GM12878 (cell line): ENCODE measurements around the gene FBXL14. TPM values are rescaled to one million over a fixed set of nuclear protein-coding genes. Genes with fewer than 3 reads are reported as not detected.
"Not testable (repeated sequence)": the region's sequence is repeated elsewhere in the genome, so short reads cannot be mapped to it uniquely, and the experiment has no call there.

ENCODE experiments used
- ATAC-seq: fragments of 200-7000 bp; cut with Tn5 transposase; 3 replicates; pipeline ENCODE4 v1.9.1; 2020; ENCODE audit warnings: mild to moderate bottlenecking, moderate library complexity
- BruUV-seq: library from RNA; stranded (reverse); fragments of 400-500 nt; replicated peaks from 2 replicates; lab custom pipeline; 2021; lab: Mats Ljungman, UMichigan
- CTCF ChIA-PET: fragments of 300-600 bp; sonication (Branson Sonifier 250); formaldehyde crosslinking; extraction: SDS; loops from one replicate; lab custom pipeline; 2021; ENCODE audit warnings: inconsistent platforms; lab: Yijun Ruan, JAX
- POLR2A ChIA-PET: fragments of 350-600 bp; formaldehyde crosslinking; extraction: SDS; loops from one replicate; lab custom pipeline; 2021; ENCODE audit warnings: inconsistent platforms; lab: Charles Lee
- RAD21 ChIA-PET: fragments of 300-600 bp; sonication (Branson Sonifier 250); formaldehyde crosslinking; loops from one replicate; lab custom pipeline; 2023; ENCODE audit warnings: antibody characterized with exemption; ENCODE audit not compliant: unreplicated experiment; lab: Charles Lee
- SMC1A ChIA-PET: fragments of 300-600 bp; sonication (Branson Sonifier 250); formaldehyde crosslinking; loops from one replicate; lab custom pipeline; 2023; ENCODE audit not compliant: unreplicated experiment, uncharacterized antibody; lab: Charles Lee
- DNase-seq: peaks from one replicate; pipeline ENCODE4 v3.0.0-alpha.2; 2011; ENCODE audit warnings: low read depth, low spot score
- FAIRE-seq: peaks from 3 replicates; lab custom pipeline; 2011; peaks lifted over from hg19 to GRCh38; lab: Jason Lieb, UNC
- H2AFZ ChIP-seq: 2 replicates; pipeline ENCODE4 v1.6.0; 2011; ENCODE audit warnings: low read depth, low read length, control low read depth; ENCODE audit not compliant: control insufficient read depth
- H3K27ac ChIP-seq: 2 replicates; pipeline ENCODE4 v1.5.1; 2011; ENCODE audit warnings: control low read depth; ENCODE audit not compliant: control insufficient read depth, insufficient read depth
- H3K27me3 ChIP-seq, 2 experiments: replicated peaks in 1 of 2; 2 replicates each; pipeline versions ENCODE4 v1.6.0 to v1.6.1; 2011; ENCODE audit warnings: low read length in 1 of 2; ENCODE audit not compliant: control insufficient read depth in 2 of 2, insufficient read depth in 2 of 2
- H3K36me3 ChIP-seq, 2 experiments: 2 replicates each; pipeline ENCODE4 v1.5.1; 2011; ENCODE audit warnings: low read length in 1 of 2; ENCODE audit not compliant: control insufficient read depth in 2 of 2, insufficient read depth in 2 of 2
- H3K4me1 ChIP-seq: 2 replicates; pipeline ENCODE4 v1.6.1; 2011; ENCODE audit warnings: mild to moderate bottlenecking, low read length, moderate library complexity, mixed read lengths; ENCODE audit not compliant: control insufficient read depth, insufficient read depth
- H3K4me2 ChIP-seq: 2 replicates; pipeline ENCODE4 v1.6.0; 2011; ENCODE audit warnings: control low read depth; ENCODE audit not compliant: control insufficient read depth, insufficient read depth
- H3K4me3 ChIP-seq: fragments of 200-600 bp; sonication (generic); 2 replicates; pipeline ENCODE4 v1.5.1; 2016
- H3K79me2 ChIP-seq: 2 replicates; pipeline ENCODE4 v1.6.0; 2011; ENCODE audit warnings: low read length; ENCODE audit not compliant: control insufficient read depth, insufficient read depth
- H3K9ac ChIP-seq: 2 replicates; pipeline ENCODE4 v1.8.0; 2011; ENCODE audit warnings: low read length, control low read depth, mixed read lengths; ENCODE audit not compliant: control insufficient read depth, insufficient read depth
- H3K9me3 ChIP-seq: replicated peaks from 3 replicates; pipeline ENCODE4 v1.5.1; 2011; ENCODE audit warnings: mild to moderate bottlenecking, low read length; ENCODE audit not compliant: control insufficient read depth, insufficient read depth
- H4K20me1 ChIP-seq: 2 replicates; pipeline ENCODE4 v1.6.0; 2011; ENCODE audit not compliant: control insufficient read depth, insufficient read depth
- HDGF ChIP-seq: fragments of 450-650 bp; IDR thresholded peaks from 2 replicates; pipeline ENCODE4 v1.6.1; 2016; ENCODE audit warnings: antibody characterized with exemption
- IRF3 ChIP-seq: fragments of 450-650 bp; IDR thresholded peaks from 2 replicates; pipeline ENCODE4 v1.6.1; 2014; ENCODE audit warnings: mild to moderate bottlenecking
- MTA2 ChIP-seq: fragments of 450-650 bp; IDR thresholded peaks from 2 replicates; pipeline ENCODE4 v1.6.1; 2016; ENCODE audit warnings: low read depth, mild to moderate bottlenecking, moderate library complexity
- RCOR1 ChIP-seq: conservative IDR thresholded peaks from 2 replicates; pipeline ENCODE4 v1.6.1; 2012; ENCODE audit warnings: low read depth, low read length, improper control_type of control experiment
- SMC3 ChIP-seq: IDR thresholded peaks from 2 replicates; pipeline ENCODE4 v1.6.1; 2011; ENCODE audit warnings: low read length, improper control_type of control experiment, borderline replicate concordance
- ZNF687 ChIP-seq: fragments of 450-650 bp; IDR thresholded peaks from 2 replicates; pipeline ENCODE4 v1.6.1; 2017; ENCODE audit warnings: mild to moderate bottlenecking, moderate library complexity
- WGBS: methylation state at CpG from one replicate; pipeline ENCODE4 v1.1.6; 2016; ENCODE audit warnings: low lambda C conversion rate; ENCODE audit not compliant: insufficient replicate concordance, insufficient coverage; ENCODE audit errors: missing lambda C conversion rate; 5-methylcytosine and 5-hydroxymethylcytosine counted together
- in situ Hi-C: fragments of 300-500 bp; cut with MboI; formaldehyde crosslinking; loops from 9 replicates; pipeline ENCODE4 v1.14.3; 2018; ENCODE audit warnings: mixed read lengths
- intact Hi-C: fragments of 100-400 bp; cut with micrococcal nuclease; formaldehyde crosslinking; loops from one replicate; pipeline ENCODE4 v1.14.2; 2022; ENCODE audit not compliant: unreplicated experiment
- polyA plus RNA-seq, 11 experiments: library from polyadenylated mRNA; depleted of rRNA in 4 of 11; unstranded in 6 of 11; stranded (reverse) in 5 of 11; fragments of >200 nt; fragmentation: Nextera tagmentation in 4 of 11; fragmentation: Illumina TruSeq in 1 of 11; extraction: Ambion mirVana in 4 of 11; extraction: Trizol in 1 of 11; gene quantifications; 1 replicate in 1 of 11; 2 replicates in 10 of 11; pipeline versions ENCODE4 v1.2.1 to v1.2.3, GENCODE V29; 2011 to 2016; ENCODE audit warnings: inconsistent platforms in 2 of 11, missing spikeins in 2 of 11, low read depth in 1 of 11
- total RNA-seq, 4 experiments: library from RNA; depleted of rRNA in 3 of 4; stranded (reverse); fragments of >200 nt in 3 of 4; fragmentation: Illumina TruSeq in 1 of 4; extraction: Trizol in 1 of 4; gene quantifications; 2 replicates each; pipeline versions ENCODE4 v1.2.1 to v1.2.3, GENCODE V29; 2013 to 2021

Gene FBXL14
- total and polyA plus RNA-seq, 10 of the 15 experiments (the other 5 are each of a cell fraction or from before 2014, with no cell fraction given): 0.44 to 19.0 (median 2.9) TPM

- Histone ChIP-seq H4K20me1 (no peaks in the 10 kb centered on the region), H3K79me2 (no peaks in the 10 kb centered on the region; the same call in 1 of the 2 replicates), H3K27me3 (no peaks in the 10 kb centered on the region), H3K4me1 (peaks cover 46% of the 10 kb centered on the region), H3K9ac (no peak overlapping the region), H3K9me3 (no peaks in the 10 kb centered on the region), H3K27ac (no peak overlapping the region), H3K4me2 (no peak overlapping the region), H3K36me3 (no peaks in the 10 kb centered on the region), H3K4me3 (no peak overlapping the region), H2AFZ (no peak overlapping the region)
- SMC1A ChIA-PET: interaction anchor here (0.6 to 6.5 kb wide), 18 partner anchors 8 to 613 kb away, joined by 3 to 72 read pairs (median 4); no protein-coding TSS in a partner anchor
- FAIRE-seq (no peak), ATAC-seq (no peak)
- BruUV-seq: no TSS peak
- POLR2A ChIA-PET: interaction anchor here (0.6 to 3.3 kb wide), 8 partner anchors 11 to 1214 kb away, joined by 3 to 23 read pairs (median 4); partner anchors contain the start of gene KDM5A
- WGBS: 96% methylated on average over 7 of the region's 7 CpGs
- CTCF ChIA-PET: interaction anchor here (0.7 to 6.3 kb wide), 14 partner anchors 9 to 522 kb away, joined by 3 to 79 read pairs (median 4); partner anchors contain the start of gene WNT5B
- RAD21 ChIA-PET: interaction anchor here (1.0 to 4.8 kb wide), 9 partner anchors 9 to 537 kb away, joined by 3 to 51 read pairs (median 4); no protein-coding TSS in a partner anchor
- intact Hi-C loops: loop anchor here (5.0 kb wide), 1 partner anchor 181 kb away; no protein-coding TSS in a partner anchor
- in situ Hi-C loops: no loop called here
- TF ChIP-seq HDGF (no peak), MTA2 (no peak), ZNF687 (no peak), IRF3 (no peak), SMC3 (no peak), RCOR1 (no peak)
- TF ChIP-seq, all 136 proteins: peak for 0
- no peak for DNase-seq
These were observed 9.1 kb upstream of the FBXL14 start for GRCh38 chr12:1603269-1603993.

GRCh38 chr12:1602706-1603105, 8.3 kb upstream of the FBXL14 start:
- H3K36me3 ChIP-seq, H3K9ac ChIP-seq, H4K20me1 ChIP-seq, H3K27me3 ChIP-seq, BruUV-seq, H3K27ac ChIP-seq, H3K4me3 ChIP-seq, ATAC-seq, H3K9me3 ChIP-seq, H3K79me2 ChIP-seq, in situ Hi-C loops, DNase-seq, H2AFZ ChIP-seq, FAIRE-seq: not testable (repeated sequence)
- WGBS: 73% methylated on average over 9 of the region's 9 CpGs
- intact Hi-C loops: loop anchor here (5.0 kb wide), 1 partner anchor 180 kb away; no protein-coding TSS in a partner anchor
- CTCF ChIA-PET: interaction anchor here (0.8 to 6.3 kb wide), 10 partner anchors 10 to 508 kb away, joined by 3 to 79 read pairs (median 11); no protein-coding TSS in a partner anchor
- SMC1A ChIA-PET: interaction anchor here (0.6 to 6.5 kb wide), 21 partner anchors 7 to 613 kb away, joined by 3 to 72 read pairs (median 4); no protein-coding TSS in a partner anchor
- POLR2A ChIA-PET: interaction anchor here (0.6 to 3.3 kb wide), 6 partner anchors 10 to 526 kb away, joined by 3 to 23 read pairs (median 4); no protein-coding TSS in a partner anchor
- peaks cover 39% of the 10 kb centered on the region for H3K4me1 ChIP-seq
- RAD21 ChIA-PET: interaction anchor here (1.0 to 4.8 kb wide), 9 partner anchors 10 to 536 kb away, joined by 3 to 51 read pairs (median 4); no protein-coding TSS in a partner anchor
- H3K4me2 ChIP-seq: peak overlapping the region; percentile 58; the same call in 1 of the 2 replicates
